HG02678 (cell line): ENCODE data around the gene PNPLA4.

Source experiments
- ATAC-seq: cut with Tn5 transposase; IDR thresholded peaks from one replicate; pipeline ENCODE4 v1.9.1; 2021; ENCODE audit warnings: mild to moderate bottlenecking, moderate library complexity; ENCODE audit not compliant: unreplicated experiment

Gene PNPLA4

DNA sequence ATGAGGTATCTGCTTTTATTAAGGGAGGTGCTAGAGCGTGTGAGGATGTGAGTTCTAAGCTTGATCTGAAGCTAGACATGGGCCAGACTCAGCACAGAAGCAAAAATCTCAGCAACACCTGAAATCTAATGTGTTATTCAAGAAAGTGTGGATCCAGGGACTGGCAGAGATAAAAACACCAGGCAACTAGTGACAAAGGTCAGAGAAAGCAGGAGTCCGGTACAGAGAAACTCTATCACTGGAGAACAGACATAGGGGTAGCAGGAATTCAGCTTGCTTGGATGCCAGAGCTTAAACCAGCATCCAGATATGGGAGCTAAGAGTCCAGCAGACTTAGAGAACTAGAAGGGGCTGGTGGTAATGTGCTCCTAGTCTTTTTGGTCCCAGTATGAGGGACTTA is 50.3 kb downstream of the PNPLA4 start:
- ATAC-seq = no peak

DNA sequence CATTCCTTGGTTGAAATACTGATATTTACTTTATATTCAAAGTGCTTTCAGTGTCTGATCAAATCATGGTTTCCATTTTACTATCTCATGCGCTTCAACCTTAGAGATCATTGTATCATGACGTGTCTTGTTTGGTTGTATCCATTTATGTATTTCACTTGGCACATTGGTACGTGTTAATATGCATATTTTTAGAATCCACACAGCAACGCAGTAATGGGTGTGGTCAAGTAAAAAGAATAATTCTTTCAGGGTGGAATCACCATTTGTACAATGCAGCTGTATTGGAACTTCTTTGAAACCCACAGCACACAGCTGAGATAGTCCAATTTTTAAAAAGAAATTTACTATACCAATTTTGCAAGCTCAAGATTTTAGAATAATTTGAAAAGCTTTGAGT is 55.2 kb downstream of the PNPLA4 start:
- ATAC-seq = no peak

DNA sequence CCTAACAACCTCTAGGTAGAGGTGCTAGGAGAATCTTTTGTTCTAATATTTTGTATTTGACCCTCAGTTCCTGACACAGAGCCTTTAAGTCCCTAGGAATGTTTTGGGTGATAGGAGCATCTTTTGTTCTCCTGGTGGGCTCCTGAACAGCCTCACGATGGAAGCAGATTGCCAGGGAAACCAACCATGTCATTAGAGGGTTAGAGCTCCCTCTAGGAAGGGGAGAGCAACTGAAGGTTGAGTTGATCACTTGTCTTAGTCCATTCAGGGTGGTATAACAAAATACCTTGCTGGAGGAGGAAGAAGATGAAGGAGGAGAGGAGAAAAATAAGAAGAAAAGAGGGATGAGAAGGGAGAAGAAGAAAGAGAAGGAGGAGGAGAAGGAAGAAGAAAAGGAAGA is 75.0 kb downstream of the PNPLA4 start:
- ATAC-seq = no peak
